ENCODE results near the gene DTWD2. TPM values are rescaled to one million over a fixed set of nuclear protein-coding genes. Genes with fewer than 3 reads are reported as not detected.
"Not testable (repeated sequence)": the region's sequence is repeated elsewhere in the genome, so short reads cannot be mapped to it uniquely, and the experiment has no call there.

DTWD2 gene
- total RNA-seq, 2 donors from 2014 or later, result 1.9 to 2.7 TPM

- no peak overlapping the region for H3K27ac Mint-ChIP-seq
- no peaks in the 10 kb centered on the region for H3K27me3 Mint-ChIP-seq
- H3K36me3 Mint-ChIP-seq (ENCODE audit: low read depth), result no peaks in the 10 kb centered on the region
- ATAC-seq (replicated peaks), result no peak
- H3K9me3 Mint-ChIP-seq, result no peaks in the 10 kb centered on the region
- no peak overlapping the region for H3K4me3 Mint-ChIP-seq
- no peaks in the 10 kb centered on the region for H3K4me1 Mint-ChIP-seq
Measured at GRCh38 chr5:118894709-118895108, 93.6 kb downstream of the DTWD2 start.

GRCh38 chr5:118891252-118891651 is 97.1 kb downstream of the DTWD2 start:
- Mint-ChIP-seq H3K4me1 (no peaks in the 10 kb centered on the region), H3K9me3 (no peaks in the 10 kb centered on the region), H3K4me3 (no peak overlapping the region), H3K27ac (no peak overlapping the region), H3K36me3 (ENCODE audit: low read depth) (no peaks in the 10 kb centered on the region), H3K27me3 (no peaks in the 10 kb centered on the region)
- ATAC-seq (replicated peaks), result no peak

- no peaks in the 10 kb centered on the region for H3K9me3 Mint-ChIP-seq
- ATAC-seq (replicated peaks), result no peak
- H3K4me3 Mint-ChIP-seq, result no peak overlapping the region
- H3K4me1 Mint-ChIP-seq, result no peaks in the 10 kb centered on the region
- H3K36me3 Mint-ChIP-seq (ENCODE audit: low read depth), result no peaks in the 10 kb centered on the region
- H3K27me3 Mint-ChIP-seq, result no peaks in the 10 kb centered on the region
- H3K27ac Mint-ChIP-seq, result no peak overlapping the region
Measured at GRCh38 chr5:118889165-118889564, 99.2 kb downstream of the DTWD2 start.

GRCh38 chr5:118888556-118888955 is 99.8 kb downstream of the DTWD2 start:
- H3K4me3 Mint-ChIP-seq, result no peak overlapping the region
- ATAC-seq (replicated peaks), result no peak
- H3K9me3 Mint-ChIP-seq, result no peaks in the 10 kb centered on the region
- no peaks in the 10 kb centered on the region for H3K27me3 Mint-ChIP-seq
- H3K36me3 Mint-ChIP-seq (ENCODE audit: low read depth), result no peaks in the 10 kb centered on the region
- H3K4me1 Mint-ChIP-seq, result no peaks in the 10 kb centered on the region
- H3K27ac Mint-ChIP-seq, result no peak overlapping the region

- ATAC-seq (replicated peaks), result no peak
- Mint-ChIP-seq H3K4me1 (no peaks in the 10 kb centered on the region), H3K36me3 (ENCODE audit: low read depth) (no peaks in the 10 kb centered on the region), H3K4me3 (no peak overlapping the region), H3K27ac (no peak overlapping the region), H3K27me3 (no peaks in the 10 kb centered on the region), H3K9me3 (peaks cover 3% of the 10 kb centered on the region)
Measured at GRCh38 chr5:118883362-118883761, 105.0 kb downstream of the DTWD2 start.

- H3K4me3 Mint-ChIP-seq, result no peak overlapping the region
- ATAC-seq (replicated peaks), result no peak
- H3K27me3 Mint-ChIP-seq, result no peaks in the 10 kb centered on the region
- H3K27ac Mint-ChIP-seq, result no peak overlapping the region
- H3K36me3 Mint-ChIP-seq (ENCODE audit: low read depth), result no peaks in the 10 kb centered on the region
- peaks cover 5% of the 10 kb centered on the region for H3K9me3 Mint-ChIP-seq
- no peaks in the 10 kb centered on the region for H3K4me1 Mint-ChIP-seq
Measured at GRCh38 chr5:118882666-118883065, 105.7 kb downstream of the DTWD2 start.

- not testable (repeated sequence) for H3K4me1 Mint-ChIP-seq; H3K36me3 Mint-ChIP-seq (ENCODE audit: low read depth); H3K27ac Mint-ChIP-seq; H3K4me3 Mint-ChIP-seq; ATAC-seq (replicated peaks); H3K27me3 Mint-ChIP-seq
- H3K9me3 Mint-ChIP-seq, result peaks cover 38% of the 10 kb centered on the region
Measured at GRCh38 chr5:118876852-118877251, 111.5 kb downstream of the DTWD2 start.

GRCh38 chr5:118875131-118875530 is 113.2 kb downstream of the DTWD2 start:
- ATAC-seq (replicated peaks), result no peak
- H3K4me1 Mint-ChIP-seq, result peaks cover 4% of the 10 kb centered on the region
- peaks cover 42% of the 10 kb centered on the region for H3K9me3 Mint-ChIP-seq
- H3K36me3 Mint-ChIP-seq (ENCODE audit: low read depth), result peaks cover 7% of the 10 kb centered on the region
- H3K27ac Mint-ChIP-seq, result no peak overlapping the region
- H3K4me3 Mint-ChIP-seq, result no peak overlapping the region
- H3K27me3 Mint-ChIP-seq, result no peaks in the 10 kb centered on the region

GRCh38 chr5:118873417-118873816 is 114.9 kb downstream of the DTWD2 start:
- Mint-ChIP-seq H3K4me1 (peaks cover 4% of the 10 kb centered on the region), H3K4me3 (no peak overlapping the region), H3K27ac (no peak overlapping the region), H3K36me3 (ENCODE audit: low read depth) (peaks cover 7% of the 10 kb centered on the region), H3K27me3 (no peaks in the 10 kb centered on the region), H3K9me3 (peaks cover 44% of the 10 kb centered on the region)
- no peak for ATAC-seq (replicated peaks)

GRCh38 chr5:118863345-118863744 is 125.0 kb downstream of the DTWD2 start:
- Mint-ChIP-seq H3K4me3 (no peak overlapping the region), H3K4me1 (no peaks in the 10 kb centered on the region), H3K9me3 (no peaks in the 10 kb centered on the region), H3K36me3 (ENCODE audit: low read depth) (no peaks in the 10 kb centered on the region), H3K27me3 (no peaks in the 10 kb centered on the region), H3K27ac (no peak overlapping the region)
- no peak for ATAC-seq (replicated peaks)

- H3K4me1 Mint-ChIP-seq, result no peaks in the 10 kb centered on the region
- no peaks in the 10 kb centered on the region for H3K36me3 Mint-ChIP-seq (ENCODE audit: low read depth)
- no peaks in the 10 kb centered on the region for H3K27me3 Mint-ChIP-seq
- no peak for ATAC-seq (replicated peaks)
- no peaks in the 10 kb centered on the region for H3K9me3 Mint-ChIP-seq
- H3K4me3 Mint-ChIP-seq, result no peak overlapping the region
- no peak overlapping the region for H3K27ac Mint-ChIP-seq
Measured at GRCh38 chr5:118862596-118862995, 125.8 kb downstream of the DTWD2 start.

- no peak for ATAC-seq (replicated peaks)
- Mint-ChIP-seq H3K27ac (no peak overlapping the region), H3K9me3 (peaks cover 8% of the 10 kb centered on the region), H3K4me1 (no peaks in the 10 kb centered on the region), H3K36me3 (ENCODE audit: low read depth) (no peaks in the 10 kb centered on the region), H3K4me3 (no peak overlapping the region), H3K27me3 (no peaks in the 10 kb centered on the region)
Measured at GRCh38 chr5:118857700-118858099, 130.6 kb downstream of the DTWD2 start.

- H3K4me3 Mint-ChIP-seq, result no peak overlapping the region
- ATAC-seq (replicated peaks), result no peak
- no peaks in the 10 kb centered on the region for H3K4me1 Mint-ChIP-seq
- no peak overlapping the region for H3K27ac Mint-ChIP-seq
- H3K36me3 Mint-ChIP-seq (ENCODE audit: low read depth), result no peaks in the 10 kb centered on the region
- no peaks in the 10 kb centered on the region for H3K27me3 Mint-ChIP-seq
- peaks cover 13% of the 10 kb centered on the region for H3K9me3 Mint-ChIP-seq
Measured at GRCh38 chr5:118854819-118855218, 133.5 kb downstream of the DTWD2 start.

- H3K36me3 Mint-ChIP-seq (ENCODE audit: low read depth); ATAC-seq (replicated peaks); H3K27ac Mint-ChIP-seq; H3K4me3 Mint-ChIP-seq; H3K27me3 Mint-ChIP-seq; H3K4me1 Mint-ChIP-seq: not testable (repeated sequence)
- peaks cover 13% of the 10 kb centered on the region for H3K9me3 Mint-ChIP-seq
Measured at GRCh38 chr5:118851785-118852184, 136.6 kb downstream of the DTWD2 start.

- ATAC-seq (replicated peaks); H3K27me3 Mint-ChIP-seq; H3K4me3 Mint-ChIP-seq; H3K36me3 Mint-ChIP-seq (ENCODE audit: low read depth); H3K27ac Mint-ChIP-seq; H3K4me1 Mint-ChIP-seq: not testable (repeated sequence)
- peaks cover 13% of the 10 kb centered on the region for H3K9me3 Mint-ChIP-seq
Measured at GRCh38 chr5:118849507-118849906, 138.8 kb downstream of the DTWD2 start.

GRCh38 chr5:118844351-118844750 is 144.0 kb downstream of the DTWD2 start:
- Mint-ChIP-seq H3K36me3 (ENCODE audit: low read depth) (peaks cover 4% of the 10 kb centered on the region), H3K27me3 (no peaks in the 10 kb centered on the region), H3K4me1 (no peaks in the 10 kb centered on the region), H3K9me3 (no peaks in the 10 kb centered on the region), H3K27ac (no peak overlapping the region), H3K4me3 (no peak overlapping the region)
- no peak for ATAC-seq (replicated peaks)

Measured in activated T-helper 17 cell treated with anti-CD3 and anti-CD28 coated beads, Interleukin-2, amount 50 U/mL, for 72 hours (primary cell).